ENCODE results near the gene BHLHE40. TPM values are rescaled to one million over a fixed set of nuclear protein-coding genes. Genes with fewer than 3 reads are reported as not detected.

BHLHE40 gene
- total and polyA plus RNA-seq, 10 of the 15 experiments (the other 5 are each of a cell fraction or from before 2014, with no cell fraction given): 25.2 to 106 (median 51.4) TPM

GRCh38 chr3:5013021-5013906, 34.0 kb downstream of the BHLHE40 start:
- 47% methylated on average over 4 of the region's 5 CpGs for WGBS (ENCODE audit: insufficient coverage, insufficient replicate concordance, low lambda C conversion rate, missing lambda C conversion rate)
- 0 out of 2 replicates have a peak, but pooled peaks have one; percentile 26 for TF ChIP-seq IKZF1 (conservative IDR thresholded peaks at IDR 0.05)
- 0 out of 4 replicates have a peak, but pooled peaks of 1 of the 2 experiments have one; percentile 17 for TF ChIP-seq IKZF2 (IDR thresholded peaks at IDR 0.05)
- peak; percentile 43; the same call in 1 of the 2 replicates for TF ChIP-seq EED (IDR thresholded peaks at IDR 0.05; ENCODE audit: low read depth)
- TF ChIP-seq HDGF (IDR thresholded peaks at IDR 0.05): peak; percentile 41; the same call in 1 of the 2 replicates
- TF ChIP-seq SPI1 (IDR thresholded peaks at IDR 0.05; ENCODE audit: borderline replicate concordance, insufficient read depth, low read depth, low read length): 0 out of 2 replicates have a peak, but pooled peaks have one; percentile 33
- TF ChIP-seq NFYA (IDR thresholded peaks at IDR 0.05; ENCODE audit: borderline replicate concordance, low read depth, low read length): no peak
- TF ChIP-seq RAD21 (IDR thresholded peaks at IDR 0.05; ENCODE audit: insufficient read depth, low read depth, low read length): no peak
- Histone ChIP-seq H3K9ac (ENCODE audit: control insufficient read depth, insufficient read depth, low read length) (no peak overlapping the region), H2AFZ (ENCODE audit: control insufficient read depth, low read depth, low read length) (no peak overlapping the region), H3K4me3 (no peak overlapping the region), H4K20me1 (ENCODE audit: control insufficient read depth, insufficient read depth) (no peaks in the 10 kb centered on the region), H3K9me3 (replicated peaks; ENCODE audit: control insufficient read depth, insufficient read depth, low read length) (no peaks in the 10 kb centered on the region), H3K27ac (ENCODE audit: control insufficient read depth, insufficient read depth) (no peak overlapping the region), H3K79me2 (ENCODE audit: control insufficient read depth, insufficient read depth, low read length) (no peaks in the 10 kb centered on the region), H3K4me2 (ENCODE audit: control insufficient read depth, insufficient read depth) (no peak overlapping the region), H3K27me3 (replicated peaks in 1 of 2; ENCODE audit: control insufficient read depth in 2 of 2, insufficient read depth in 2 of 2, low read length in 1 of 2) (no peaks in the 10 kb centered on the region), H3K4me1 (ENCODE audit: control insufficient read depth, insufficient read depth, low read length) (peaks cover 63% of the 10 kb centered on the region), H3K36me3 (ENCODE audit: control insufficient read depth in 2 of 2, insufficient read depth in 2 of 2, low read length in 1 of 2) (no peaks in the 10 kb centered on the region)
- POLR2A ChIA-PET: interaction anchor here (0.6 to 5.0 kb wide), 10 partner anchors 9 to 302 kb away, joined by 3 to 72 read pairs (median 6); partner anchors contain the start of gene BHLHE40
- no peak for FAIRE-seq
- no TSS peak for BruUV-seq (replicated peaks)
- intact Hi-C loops (cut with micrococcal nuclease; ENCODE audit: unreplicated experiment) (loop anchor here (10.0 kb wide), 1 partner anchor 182 kb away; no protein-coding TSS in a partner anchor), in situ Hi-C loops (cut with MboI) (no loop called here)
- no peak for DNase-seq (ENCODE audit: low read depth, low spot score)
- RAD21 ChIA-PET (ENCODE audit: unreplicated experiment): interaction anchor here (0.9 to 16.6 kb wide), 11 partner anchors 9 to 302 kb away, joined by 3 to 421 read pairs (median 10); partner anchors contain the start of gene BHLHE40
- 0 out of 3 replicates have a peak, but pooled peaks have one; percentile 3 for ATAC-seq
- CTCF ChIA-PET: interaction anchor here (0.7 to 23.1 kb wide), 6 partner anchors 9 to 302 kb away, joined by 3 to 330 read pairs (median 6); partner anchors contain the start of gene BHLHE40
- SMC1A ChIA-PET (ENCODE audit: uncharacterized antibody, unreplicated experiment): interaction anchor here (0.6 to 5.0 kb wide), 10 partner anchors 11 to 518 kb away, joined by 3 to 116 read pairs (median 6); partner anchors contain the start of gene BHLHE40

All from GM12878 (cell line).